A673 (cell line): Measurements from ENCODE around the gene EXT2.

ENCODE experiments used
- CTCF ChIP-seq: fragments of 300-800, 200-600 bp; sonication (generic); conservative IDR thresholded peaks from 2 replicates; pipeline ENCODE4 v1.5.1; 2017; ENCODE audit warnings: low read depth, mild to moderate bottlenecking, antibody characterized with exemption, low read length, moderate library complexity, mixed read lengths
- EZH2 ChIP-seq: fragments of 200-600 bp; sonication (generic); IDR thresholded peaks from 2 replicates; pipeline ENCODE4 v1.6.1; 2017; ENCODE audit warnings: borderline replicate concordance, low read depth, mild to moderate bottlenecking, mixed read lengths, antibody characterized with exemption, low read length; ENCODE audit not compliant: poor library complexity, severe bottlenecking

- TF ChIP-seq CTCF (0 out of 2 replicates have a peak, but pooled peaks have one; percentile 5), EZH2 (no peak)
Measured at GRCh38 chr11:44191322-44192016, 96.0 kb downstream of the EXT2 start.
